Left lung (tissue), 10 donors: ENCODE measurements around the gene CFB. TPM values are rescaled to one million over a fixed set of nuclear protein-coding genes. Genes with fewer than 3 reads are reported as not detected.
"Not testable (repeated sequence)": the region's sequence is repeated elsewhere in the genome, so short reads cannot be mapped to it uniquely, and the experiment has no call there.

Experiments
- ATAC-seq: fragments of 200-7000 bp; cut with Tn5 transposase; one replicate; pipeline ENCODE4 v1.9.1; 2020; ENCODE audit warnings: moderate library complexity
- DNase-seq, 4 donors: peaks; one replicate each; pipeline ENCODE4 v3.0.0-alpha.2; 2013 to 2020
- H3K27ac ChIP-seq, 2 donors: fragments of 200-600 bp; sonication (generic) in 1 of 2; one replicate each; pipeline versions ENCODE4 v1.5.0 to v1.8.0; 2020 to 2021
- H3K27me3 ChIP-seq, 2 donors: fragments of 200-600 bp; sonication (generic) in 1 of 2; one replicate each; pipeline versions ENCODE4 v1.5.0 to v1.8.0; 2020 to 2021
- H3K36me3 ChIP-seq, 2 donors: fragments of 200-600 bp; sonication (generic) in 1 of 2; one replicate each; pipeline versions ENCODE4 v1.5.0 to v1.8.0; 2020 to 2021
- H3K4me1 ChIP-seq, 2 donors: fragments of 200-600 bp; one replicate each; pipeline ENCODE4 v1.8.0; 2021
- H3K4me3 ChIP-seq, 2 donors: fragments of 200-600 bp; sonication (generic) in 1 of 2; one replicate each; pipeline versions ENCODE4 v1.5.0 to v1.8.0; 2020 to 2021; ENCODE audit warnings: mild to moderate bottlenecking in 1 of 2
- H3K9me3 ChIP-seq, 2 donors: fragments of 200-600 bp; sonication (generic) in 1 of 2; one replicate each; pipeline versions ENCODE4 v1.5.0 to v1.8.0; 2020 to 2021
- CTCF ChIP-seq, 2 donors: fragments of 200-600 bp; sonication (generic) in 1 of 2; IDR thresholded peaks; one replicate each; pipeline versions ENCODE4 v1.5.0 to v1.8.0; 2021; ENCODE audit warnings: antibody characterized with exemption in 2 of 2
- intact Hi-C, 2 donors: fragments of 100-400 bp; cut with DNase I; formaldehyde crosslinking; loops; one replicate each; pipeline versions ENCODE4 v1.11.2 to v1.14.2; 2022
- microRNA-seq, 2 donors: library from miRNA; unstranded; fragments of <30 nt; microRNA quantifications; one replicate each; pipeline ENCODE4, GENCODE V29; 2019
- polyA plus RNA-seq, 6 donors: library from polyadenylated mRNA; unstranded; fragments of 120-200 nt; gene quantifications; one replicate each; pipeline ENCODE4 v1.2.1, GENCODE V29; 2013; ENCODE audit not compliant: insufficient read length in 6 of 6
- total RNA-seq, 2 donors: library from RNA; stranded (reverse); fragmentation: NEBNext Ultra II Directional; extraction: Animal tissue kit (Norgen Biotek cat#: 25700); gene quantifications; one replicate each; pipeline ENCODE4 v1.2.1, GENCODE V29; 2021
- donor health status: DM: no; HTN: yes; CAD: no.
- donor health status: DM: no; HTN: no; CAD: no.

The CFB gene
- total and polyA plus RNA-seq, 8 donors, result 1.7 to 131 (median 4.2) TPM

DNA sequence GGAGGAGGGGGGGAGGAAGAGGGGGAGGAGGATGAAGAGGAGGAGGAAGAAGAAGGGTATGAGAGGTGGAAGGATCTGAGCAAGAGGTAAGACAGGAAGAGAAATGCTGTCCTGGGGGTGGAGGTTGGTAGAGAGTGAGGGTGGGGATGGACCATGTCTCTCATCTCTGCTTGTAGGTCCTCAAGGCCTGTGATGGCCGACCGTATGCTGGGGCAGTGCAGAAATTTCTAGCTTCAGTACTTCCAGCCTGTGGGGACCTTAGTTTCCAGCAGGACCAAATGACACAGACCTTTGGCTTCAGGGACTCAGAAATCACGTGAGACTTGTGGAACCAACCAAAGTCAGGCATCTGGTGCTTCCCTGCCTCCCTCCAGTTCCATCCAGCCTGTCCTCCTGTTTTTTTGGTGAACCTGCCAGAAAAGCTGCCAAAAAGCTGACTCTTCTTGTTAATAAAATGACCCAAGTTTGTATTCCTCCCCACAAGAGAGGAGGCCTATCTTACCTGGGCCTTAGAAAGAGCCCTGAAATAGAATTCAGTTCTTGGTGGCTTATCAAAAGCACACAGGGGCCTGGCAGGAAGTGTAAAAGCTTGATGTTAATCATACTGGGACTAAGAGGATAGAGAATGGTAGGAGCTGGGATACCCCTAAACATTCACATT lies 33.5 kb downstream of the CFB start:
- no peaks in the 10 kb centered on the region for H3K4me1 ChIP-seq
- no peak for TF ChIP-seq CTCF (IDR thresholded peaks at IDR 0.05)
- no peak overlapping the region for H3K27ac ChIP-seq
- H3K9me3 ChIP-seq, result no peaks in the 10 kb centered on the region
- no peaks in the 10 kb centered on the region for H3K27me3 ChIP-seq
- peaks cover 0 to 14% of the 10 kb centered on the region in 2 donors for H3K36me3 ChIP-seq
- H3K4me3 ChIP-seq, result no peak overlapping the region
- ATAC-seq, result no peak
- intact Hi-C loops, result no loop called here
- peak in 1 of 4 donors; percentile 1 for DNase-seq

DNA sequence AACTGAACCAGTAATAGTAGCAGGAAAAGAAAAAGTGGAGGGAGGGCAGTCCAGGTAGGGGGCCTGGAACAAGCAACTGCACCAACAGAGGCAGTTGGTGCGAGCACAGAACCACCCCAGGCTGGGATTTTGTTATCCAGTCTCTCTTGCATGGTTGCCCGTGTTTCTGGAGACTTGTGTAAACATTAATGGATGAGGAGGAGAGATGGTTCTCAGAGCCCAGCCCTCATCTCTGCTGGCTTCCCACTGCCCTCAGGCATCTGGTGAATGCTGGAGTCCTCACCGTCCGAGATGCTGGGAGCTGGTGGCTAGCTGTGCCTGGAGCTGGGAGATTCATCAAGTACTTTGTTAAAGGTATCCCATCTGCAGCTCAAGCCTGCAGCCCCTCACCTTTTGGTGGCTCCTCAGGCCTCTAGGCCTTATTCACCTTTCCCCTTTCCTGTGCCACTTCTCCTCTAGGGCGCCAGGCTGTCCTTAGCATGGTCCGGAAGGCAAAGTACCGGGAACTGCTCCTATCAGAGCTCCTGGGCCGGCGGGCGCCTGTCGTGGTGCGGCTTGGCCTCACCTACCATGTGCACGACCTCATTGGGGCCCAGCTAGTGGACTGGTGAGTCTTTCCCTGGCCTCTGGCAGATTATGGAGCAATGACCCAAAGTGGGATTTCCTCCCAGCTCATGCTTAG lies 34.4 kb downstream of the CFB start:
- H3K4me1 ChIP-seq, intact Hi-C loops, ATAC-seq, H3K9me3 ChIP-seq, H3K4me3 ChIP-seq, H3K27me3 ChIP-seq, H3K27ac ChIP-seq: not testable (repeated sequence)
- H3K36me3 ChIP-seq, result peaks cover 0 to 14% of the 10 kb centered on the region in 2 donors
- peak in 1 of 4 donors; percentile 63 for DNase-seq

- H3K27me3 ChIP-seq, ATAC-seq, DNase-seq, H3K4me3 ChIP-seq, H3K27ac ChIP-seq, H3K9me3 ChIP-seq, H3K4me1 ChIP-seq, intact Hi-C loops: not testable (repeated sequence)
- peaks cover 0 to 14% of the 10 kb centered on the region in 2 donors for H3K36me3 ChIP-seq
Measured at GRCh38 chr6:31980998-31981397, 35.1 kb downstream of the CFB start.

GRCh38 chr6:31981744-31982143 lies 35.8 kb downstream of the CFB start, which contains the start of gene C4A:
TSS of gene C4A (plus strand) at chr6:31982057. CDS start at chr6:31982108, 51 bp downstream.
- DNase-seq, intact Hi-C loops, H3K4me3 ChIP-seq, H3K9me3 ChIP-seq, H3K27me3 ChIP-seq, H3K27ac ChIP-seq, H3K4me1 ChIP-seq: not testable (repeated sequence)
- ATAC-seq, result peak; percentile 90
- peaks cover 0 to 14% of the 10 kb centered on the region in 2 donors for H3K36me3 ChIP-seq

DNA sequence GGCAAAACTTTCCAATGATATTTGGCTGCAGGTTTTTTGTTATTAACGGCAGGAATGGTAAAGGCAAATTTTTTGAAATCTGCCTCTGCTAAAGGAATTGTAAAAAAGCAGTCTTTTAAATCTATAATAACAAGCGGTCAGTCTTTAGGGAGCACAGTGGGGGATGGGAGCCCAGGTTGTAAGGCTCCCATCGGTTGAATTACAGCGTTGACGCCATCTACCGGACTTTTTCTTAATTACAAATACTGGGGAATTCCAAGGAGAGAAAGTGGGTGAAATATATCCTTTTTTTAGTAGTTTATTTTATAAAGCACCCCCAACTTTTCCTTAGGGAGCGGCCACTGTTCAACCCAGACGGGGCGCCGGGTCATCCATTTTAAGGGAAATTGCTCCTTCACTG lies 43.5 kb downstream of the CFB start:
- H3K4me3 ChIP-seq, H3K36me3 ChIP-seq, H3K9me3 ChIP-seq, H3K4me1 ChIP-seq, H3K27me3 ChIP-seq, DNase-seq, intact Hi-C loops, H3K27ac ChIP-seq: not testable (repeated sequence)
- peak; percentile 34 for ATAC-seq

DNA sequence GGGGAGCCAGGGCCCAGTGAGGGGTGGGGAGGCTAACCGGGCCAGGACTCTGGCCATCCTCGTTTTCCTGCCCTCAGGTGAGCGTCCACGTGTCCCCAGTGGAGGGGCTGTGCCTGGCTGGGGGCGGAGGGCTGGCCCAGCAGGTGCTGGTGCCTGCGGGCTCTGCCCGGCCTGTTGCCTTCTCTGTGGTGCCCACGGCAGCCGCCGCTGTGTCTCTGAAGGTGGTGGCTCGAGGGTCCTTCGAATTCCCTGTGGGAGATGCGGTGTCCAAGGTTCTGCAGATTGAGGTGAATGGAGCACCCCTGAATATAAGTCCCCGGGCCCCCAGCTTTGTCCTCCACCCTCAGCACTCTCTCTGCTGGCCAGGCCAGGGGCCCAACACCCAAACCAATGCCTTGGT lies 48.5 kb downstream of the CFB start:
- H3K36me3 ChIP-seq, H3K4me1 ChIP-seq, H3K4me3 ChIP-seq, H3K27me3 ChIP-seq, H3K9me3 ChIP-seq, H3K27ac ChIP-seq, intact Hi-C loops, ATAC-seq: not testable (repeated sequence)
- peak in 1 of 4 donors; percentile 33 for DNase-seq

- DNase-seq, result peak in 1 of 4 donors; percentile 51
- H3K9me3 ChIP-seq, H3K36me3 ChIP-seq, ATAC-seq, H3K27ac ChIP-seq, H3K27me3 ChIP-seq, intact Hi-C loops, H3K4me1 ChIP-seq, H3K4me3 ChIP-seq: not testable (repeated sequence)
Measured at GRCh38 chr6:31996385-31996784, 50.5 kb downstream of the CFB start.

Small RNAs within 50 kb of the gene (microRNA-seq; reads per million reads assigned to microRNA genes)
- gene MIR1236, result 0 to 0.50 reads per million in 2 donors

Other genes starting within 250 kb of the CFB start
Only the 30 nearest of the 37 such genes appear.
- not detected for gene LY6G6C, start 224.3 kb upstream of the CFB start, total RNA-seq
- under 1 TPM; 0.17 to 0.75 (median 0.43) TPM for gene LY6G6C, start 224.3 kb upstream of the CFB start, polyA plus RNA-seq
- gene MPIG6B, start 222.7 kb upstream of the CFB start, total RNA-seq, result 1 to 10 TPM; 1.2 to 1.9 TPM
- gene MPIG6B, start 222.7 kb upstream of the CFB start, polyA plus RNA-seq, result 1 to 10 TPM; 2.8 to 3.5 (median 3.0) TPM
- 10 to 100 TPM; 70.2 to 77.3 TPM for gene DDAH2, start 216.8 kb upstream of the CFB start, total RNA-seq
- gene DDAH2, start 216.8 kb upstream of the CFB start, polyA plus RNA-seq, result 100 to 1,000 TPM; 139 to 199 (median 175) TPM
- gene CLIC1, start 209.6 kb upstream of the CFB start, total RNA-seq, result 100 to 1,000 TPM; 283 to 465 TPM
- 100 to 1,000 TPM; 226 to 279 (median 261) TPM for gene CLIC1, start 209.6 kb upstream of the CFB start, polyA plus RNA-seq
- gene MSH5, start 206.1 kb upstream of the CFB start, total RNA-seq, result 10 to 100 TPM in 1 of 2 donors, 1 to 10 TPM in 1; 9.7 to 20.0 TPM
- gene MSH5, start 206.1 kb upstream of the CFB start, polyA plus RNA-seq, result 10 to 100 TPM; 34.4 to 49.8 (median 39.1) TPM
- gene SAPCD1, start 183.4 kb upstream of the CFB start, total RNA-seq, result 1 to 10 TPM; 1.3 to 3.9 TPM
- 10 to 100 TPM in 2 of 6 donors, 1 to 10 TPM in 4; 6.5 to 11.1 (median 8.2) TPM for gene SAPCD1, start 183.4 kb upstream of the CFB start, polyA plus RNA-seq
- gene VWA7, start 168.8 kb upstream of the CFB start, total RNA-seq, result 1 to 10 TPM; 4.6 to 5.0 TPM
- 1 to 10 TPM; 1.4 to 3.8 (median 2.2) TPM for gene VWA7, start 168.8 kb upstream of the CFB start, polyA plus RNA-seq
- gene VARS1, start 150.3 kb upstream of the CFB start, total RNA-seq, result 100 to 1,000 TPM in 1 of 2 donors, 10 to 100 TPM in 1; 43.6 to 103 TPM
- 10 to 100 TPM; 38.4 to 61.7 (median 46.6) TPM for gene VARS1, start 150.3 kb upstream of the CFB start, polyA plus RNA-seq
- 10 to 100 TPM; 38.7 to 51.5 TPM for gene LSM2, start 139.1 kb upstream of the CFB start, total RNA-seq
- gene LSM2, start 139.1 kb upstream of the CFB start, polyA plus RNA-seq, result 10 to 100 TPM; 79.4 to 88.5 (median 83.6) TPM
- 1 to 10 TPM in 1 of 2 donors, under 1 TPM in 1; 0.99 to 1.2 TPM for gene HSPA1L, start 130.8 kb upstream of the CFB start, total RNA-seq
- gene HSPA1L, start 130.8 kb upstream of the CFB start, polyA plus RNA-seq, result 1 to 10 TPM; 2.8 to 4.4 (median 3.4) TPM
- 100 to 1,000 TPM; 155 to 205 TPM for gene HSPA1A, start 130.6 kb upstream of the CFB start, total RNA-seq
- 100 to 1,000 TPM in 2 of 6 donors, 10 to 100 TPM in 4; 64.3 to 124 (median 78.3) TPM for gene HSPA1A, start 130.6 kb upstream of the CFB start, polyA plus RNA-seq
- 100 to 1,000 TPM; 104 to 180 TPM for gene HSPA1B, start 118.4 kb upstream of the CFB start, total RNA-seq
- gene HSPA1B, start 118.4 kb upstream of the CFB start, polyA plus RNA-seq, result 100 to 1,000 TPM in 2 of 6 donors, 10 to 100 TPM in 4; 66.6 to 125 (median 89.1) TPM
- gene NEU1, start 83.3 kb upstream of the CFB start, total RNA-seq, result 100 to 1,000 TPM in 1 of 2 donors, 10 to 100 TPM in 1; 90.4 to 106 TPM
- gene NEU1, start 83.3 kb upstream of the CFB start, polyA plus RNA-seq, result 10 to 100 TPM; 25.7 to 29.8 (median 29.3) TPM
- gene SLC44A4, start 67.1 kb upstream of the CFB start, total RNA-seq, result 10 to 100 TPM; 37.5 to 78.8 TPM
- gene SLC44A4, start 67.1 kb upstream of the CFB start, polyA plus RNA-seq, result 10 to 100 TPM in 5 of 6 donors, 1 to 10 TPM in 1; 9.6 to 22.9 (median 18.7) TPM
- gene EHMT2, start 48.4 kb upstream of the CFB start, total RNA-seq, result 10 to 100 TPM; 41.0 to 42.3 TPM
- 10 to 100 TPM; 66.3 to 85.0 (median 77.4) TPM for gene EHMT2, start 48.4 kb upstream of the CFB start, polyA plus RNA-seq
- 1 to 10 TPM; 4.8 to 6.5 TPM for gene ZBTB12, start 44.0 kb upstream of the CFB start, total RNA-seq
- 10 to 100 TPM; 20.7 to 23.4 (median 22.9) TPM for gene ZBTB12, start 44.0 kb upstream of the CFB start, polyA plus RNA-seq
- 100 to 1,000 TPM; 181 to 192 TPM for gene C2, start 18.4 kb upstream of the CFB start, total RNA-seq
- 1 to 10 TPM; 3.3 to 7.6 (median 4.9) TPM for gene C2, start 18.4 kb upstream of the CFB start, polyA plus RNA-seq
- gene NELFE, start 12.9 kb downstream of the CFB start, total RNA-seq, result 10 to 100 TPM; 42.9 to 56.2 TPM
- 10 to 100 TPM; 77.9 to 93.0 (median 82.9) TPM for gene NELFE, start 12.9 kb downstream of the CFB start, polyA plus RNA-seq
- 10 to 100 TPM; 65.4 to 67.9 TPM for gene SKIC2, start 13.1 kb downstream of the CFB start, total RNA-seq
- 10 to 100 TPM; 39.1 to 50.8 (median 42.2) TPM for gene SKIC2, start 13.1 kb downstream of the CFB start, polyA plus RNA-seq
- gene DXO, start 26.0 kb downstream of the CFB start, total RNA-seq, result 10 to 100 TPM; 16.2 to 17.8 TPM
- gene DXO, start 26.0 kb downstream of the CFB start, polyA plus RNA-seq, result 10 to 100 TPM; 21.4 to 28.3 (median 26.5) TPM
- gene C4A, start 36.0 kb downstream of the CFB start, total RNA-seq, result 100 to 1,000 TPM in 1 of 2 donors, 10 to 100 TPM in 1; 95.5 to 124 TPM
- 10 to 100 TPM in 2 of 6 donors, 1 to 10 TPM in 4; 5.9 to 20.7 (median 7.4) TPM for gene C4A, start 36.0 kb downstream of the CFB start, polyA plus RNA-seq
- 100 to 1,000 TPM in 1 of 2 donors, 10 to 100 TPM in 1; 81.3 to 101 TPM for gene C4B, start 68.7 kb downstream of the CFB start, total RNA-seq
- gene C4B, start 68.7 kb downstream of the CFB start, polyA plus RNA-seq, result 10 to 100 TPM in 4 of 6 donors, 1 to 10 TPM in 2; 8.2 to 19.8 (median 11.8) TPM
- under 1 TPM; 0.23 to 0.47 TPM for gene CYP21A2, start 92.3 kb downstream of the CFB start, total RNA-seq
- gene CYP21A2, start 92.3 kb downstream of the CFB start, polyA plus RNA-seq, result 1 to 10 TPM in 2 of 6 donors, under 1 TPM in 4; 0.65 to 1.6 (median 0.88) TPM
- gene TNXB, start 163.2 kb downstream of the CFB start, total RNA-seq, result 10 to 100 TPM; 44.8 to 78.4 TPM
- 10 to 100 TPM; 10.0 to 22.9 (median 15.5) TPM for gene TNXB, start 163.2 kb downstream of the CFB start, polyA plus RNA-seq
- gene ATF6B, start 182.2 kb downstream of the CFB start, total RNA-seq, result 10 to 100 TPM; 70.7 to 72.1 TPM
- 10 to 100 TPM; 81.5 to 95.8 (median 90.4) TPM for gene ATF6B, start 182.2 kb downstream of the CFB start, polyA plus RNA-seq
- 1 to 10 TPM; 3.6 to 5.3 TPM for gene FKBPL, start 184.2 kb downstream of the CFB start, total RNA-seq
- 1 to 10 TPM; 5.6 to 7.8 (median 6.8) TPM for gene FKBPL, start 184.2 kb downstream of the CFB start, polyA plus RNA-seq
- gene PRRT1, start 205.8 kb downstream of the CFB start, total RNA-seq, result 1 to 10 TPM; 1.0 to 1.6 TPM
- gene PRRT1, start 205.8 kb downstream of the CFB start, polyA plus RNA-seq, result 1 to 10 TPM in 4 of 6 donors, under 1 TPM in 2; 0.80 to 1.9 (median 1.3) TPM
- 10 to 100 TPM in 1 of 2 donors, 1 to 10 TPM in 1; 8.9 to 17.9 TPM for gene PPT2, start 208.0 kb downstream of the CFB start, total RNA-seq
- gene PPT2, start 208.0 kb downstream of the CFB start, polyA plus RNA-seq, result 10 to 100 TPM; 23.2 to 32.5 (median 28.1) TPM
- 10 to 100 TPM in 1 of 2 donors, 1 to 10 TPM in 1; 8.1 to 10.1 TPM for gene EGFL8, start 218.5 kb downstream of the CFB start, total RNA-seq
- 10 to 100 TPM; 20.1 to 35.2 (median 27.8) TPM for gene EGFL8, start 218.5 kb downstream of the CFB start, polyA plus RNA-seq
- gene AGPAT1, start 230.0 kb downstream of the CFB start, total RNA-seq, result 10 to 100 TPM; 55.5 to 61.2 TPM
- 10 to 100 TPM; 68.0 to 78.4 (median 71.9) TPM for gene AGPAT1, start 230.0 kb downstream of the CFB start, polyA plus RNA-seq